HCT116 (cell line): ENCODE results near the gene SMYD3. TPM values are rescaled to one million over a fixed set of nuclear protein-coding genes. Genes with fewer than 3 reads are reported as not detected.

ENCODE experiments used
- ATAC-seq: fragments of 200-7000 bp; cut with Tn5 transposase; 2 replicates; pipeline ENCODE4 v1.9.1; 2020; ENCODE audit warnings: mild to moderate bottlenecking, moderate library complexity
- BruUV-seq: library from RNA; stranded (reverse); fragments of 400-500 nt; replicated peaks from 2 replicates; lab custom pipeline; 2021; lab: Mats Ljungman, UMichigan
- CTCF ChIA-PET: fragments of 300-600 bp; sonication (Branson Sonifier 250); formaldehyde crosslinking; loops from one replicate; lab custom pipeline; 2021; ENCODE audit warnings: antibody characterized with exemption; lab: Charles Lee
- POLR2A ChIA-PET: fragments of 300-600, 350-600 bp; sonication (Branson Sonifier 250); formaldehyde crosslinking; loops from one replicate; lab custom pipeline; 2021; ENCODE audit warnings: antibody characterized with exemption; lab: Charles Lee
- RAD21 ChIA-PET, 2 experiments: fragments of 300-600 bp; sonication (Branson Sonifier 250); formaldehyde crosslinking; loops; one replicate each; lab custom pipeline; 2023; ENCODE audit warnings: low total read pairs in 2 of 2; ENCODE audit not compliant: uncharacterized antibody in 2 of 2, unreplicated experiment in 2 of 2, low non-redundant PET in 1 of 2; lab: Charles Lee
- DNase-seq: peaks from one replicate; pipeline ENCODE4 v3.0.0-alpha.2; 2010; ENCODE audit warnings: low read depth, low spot score
- H2AFZ ChIP-seq: fragments of 200-600 bp; shearing (Covaris generic), sonication (generic); 2 replicates; pipeline ENCODE4 v1.6.1; 2017; ENCODE audit warnings: low read depth, mixed run types, mixed read lengths, antibody characterized with exemption, low read length; ENCODE audit not compliant: poor library complexity, severe bottlenecking
- H3K27ac ChIP-seq: 2 replicates; pipeline ENCODE4 v1.5.1; 2012; ENCODE audit warnings: low read depth, low read length
- H3K27me3 ChIP-seq: fragments of 200-600 bp; sonication (generic); 2 replicates; pipeline ENCODE4 v1.6.1; 2016; ENCODE audit warnings: mixed run types, low read length, mixed read lengths; ENCODE audit not compliant: insufficient read depth
- H3K36me3 ChIP-seq, 2 experiments: fragments of 200-500 bp in 1 of 2; fragments of 200-600 bp in 1 of 2; sonication (Bioruptor generic) in 1 of 2; sonication (generic) in 1 of 2; 2 replicates each; pipeline versions ENCODE4 v1.5.1 to v1.6.1; 2014 to 2016; ENCODE audit warnings: low read length in 2 of 2, inconsistent platforms in 1 of 2, mixed read lengths in 1 of 2, mixed run types in 1 of 2; ENCODE audit not compliant: insufficient read depth in 2 of 2, control insufficient read depth in 1 of 2
- H3K4me1 ChIP-seq, 2 experiments: fragments of 200-600 bp in 1 of 2; sonication (generic) in 1 of 2; 2 replicates each; pipeline versions ENCODE4 v1.5.1 to v1.6.1; 2012 to 2017; ENCODE audit warnings: low read length in 2 of 2, inconsistent platforms in 1 of 2, mild to moderate bottlenecking in 1 of 2, mixed read lengths in 1 of 2, mixed run types in 1 of 2, moderate library complexity in 1 of 2; ENCODE audit not compliant: insufficient read depth in 2 of 2, control insufficient read depth in 1 of 2
- H3K4me2 ChIP-seq: fragments of 200-600 bp; sonication (generic); 2 replicates; pipeline ENCODE4 v1.6.1; 2017; ENCODE audit warnings: mixed run types, low read length, mixed read lengths
- H3K4me3 ChIP-seq, 2 experiments: fragments of 200-600 bp in 1 of 2; sonication (generic) in 1 of 2; replicated peaks in 1 of 2; 2 replicates each; pipeline ENCODE4 v1.5.1; 2011 to 2016; ENCODE audit warnings: low read length in 2 of 2, control low read depth in 1 of 2, low read depth in 1 of 2, mild to moderate bottlenecking in 1 of 2, mixed read lengths in 1 of 2, mixed run types in 1 of 2
- H3K79me2 ChIP-seq: fragments of 200-600 bp; sonication (generic); 2 replicates; pipeline ENCODE4 v1.6.1; 2017; ENCODE audit warnings: mild to moderate bottlenecking, mixed run types, low read length, moderate library complexity, mixed read lengths; ENCODE audit not compliant: insufficient read depth
- H3K9ac ChIP-seq: fragments of 200-600 bp; sonication (generic); 2 replicates; pipeline ENCODE4 v1.6.1; 2016; ENCODE audit warnings: low read length, mixed read lengths
- H3K9me2 ChIP-seq: fragments of 200-600 bp; sonication (generic), shearing (Covaris generic); 2 replicates; pipeline ENCODE4 v1.6.1; 2017; ENCODE audit warnings: mixed run types, mild to moderate bottlenecking, moderate library complexity; ENCODE audit not compliant: insufficient read depth
- H3K9me3 ChIP-seq, 2 experiments: fragments of 200-500 bp in 1 of 2; fragments of 200-600 bp in 1 of 2; sonication (Bioruptor generic) in 1 of 2; sonication (generic) in 1 of 2; 2 replicates each; pipeline ENCODE4 v1.6.1; 2014 to 2017; ENCODE audit warnings: low read length in 2 of 2, mixed read lengths in 2 of 2, inconsistent platforms in 1 of 2, low read depth in 1 of 2, mild to moderate bottlenecking in 1 of 2, mixed run types in 1 of 2, moderate library complexity in 1 of 2; ENCODE audit not compliant: control insufficient read depth in 1 of 2, insufficient read depth in 1 of 2
- H4K20me1 ChIP-seq: fragments of 200-600 bp; sonication (generic), shearing (Covaris generic); 2 replicates; pipeline ENCODE4 v1.6.1; 2017; ENCODE audit warnings: mixed run types, mild to moderate bottlenecking, moderate library complexity; ENCODE audit not compliant: insufficient read depth
- EZH2 ChIP-seq: fragments of 200-600 bp; sonication (generic); IDR thresholded peaks from 2 replicates; pipeline ENCODE4 v1.6.1; 2017; ENCODE audit warnings: antibody characterized with exemption, mixed run types
- RAD21 ChIP-seq: IDR thresholded peaks from 2 replicates; pipeline ENCODE4 v1.6.1; 2012; ENCODE audit warnings: low read depth, mild to moderate bottlenecking
- REST ChIP-seq: IDR thresholded peaks from 2 replicates; pipeline ENCODE4 v1.6.1; 2012; ENCODE audit warnings: low read depth
- ZBTB33 ChIP-seq: IDR thresholded peaks from 2 replicates; pipeline ENCODE4 v1.6.1; 2011; ENCODE audit warnings: mild to moderate bottlenecking, low read length, moderate library complexity; ENCODE audit not compliant: insufficient replicate concordance; ENCODE audit errors: extremely low read depth
- intact Hi-C: fragments of 100-400 bp; cut with micrococcal nuclease; formaldehyde crosslinking; loops from 2 replicates; pipeline ENCODE4 v1.10.0; 2022
- total RNA-seq: library from RNA; stranded (reverse); gene quantifications from one replicate; pipeline ENCODE4 v1.2.1, GENCODE V29; 2021; ENCODE audit not compliant: unreplicated experiment

SMYD3 gene
- total RNA-seq, 1 experiment from 2014 or later = 33.6 TPM

DNA sequence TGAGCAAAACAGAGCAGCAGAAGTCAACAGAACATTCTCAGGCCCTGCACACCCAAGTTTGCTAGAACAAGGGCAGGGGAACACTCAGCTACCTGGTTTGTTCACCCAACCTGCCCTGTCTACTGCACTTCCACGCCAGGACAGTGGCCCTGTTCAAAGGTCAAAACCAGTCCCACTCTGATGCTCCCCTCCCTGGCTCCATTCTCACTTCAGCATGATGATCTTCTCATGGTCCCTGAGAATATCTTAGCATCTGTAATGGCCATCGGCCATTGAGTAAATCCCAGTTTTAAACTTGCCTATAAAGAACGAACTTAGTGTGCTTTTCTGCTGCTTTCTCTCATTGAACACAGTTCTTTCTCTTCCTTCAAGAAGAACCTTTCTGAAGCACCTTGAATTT lies 293.6 kb downstream of the SMYD3 start:
- H3K4me2 ChIP-seq = no peak overlapping the region
- H3K4me1 ChIP-seq = peaks cover 0 to 3% of the 10 kb centered on the region in 2 experiments; a peak in 1 of 4 replicates
- intact Hi-C loops = no loop called here
- DNase-seq (no peak), ATAC-seq (no peak)
- no peaks in the 10 kb centered on the region for H3K79me2 ChIP-seq
- no peaks in the 10 kb centered on the region for H3K9me2 ChIP-seq
- ChIA-PET CTCF (no interaction called here), RAD21 (no interaction called here), POLR2A (no interaction called here)
- no peak overlapping the region for H3K27ac ChIP-seq
- H3K27me3 ChIP-seq = no peaks in the 10 kb centered on the region
- H3K9ac ChIP-seq = no peak overlapping the region
- no peaks in the 10 kb centered on the region for H3K36me3 ChIP-seq
- TF ChIP-seq RAD21 (no peak), ZBTB33 (no peak), REST (no peak), EZH2 (no peak)
- no peaks in the 10 kb centered on the region for H3K9me3 ChIP-seq
- H4K20me1 ChIP-seq = no peaks in the 10 kb centered on the region
- no TSS peak for BruUV-seq
- no peak overlapping the region for H3K4me3 ChIP-seq
- no peak overlapping the region for H2AFZ ChIP-seq
